Gastroesophageal sphincter (tissue), 4 donors: Measurements from ENCODE around the gene REEP3. TPM values are rescaled to one million over a fixed set of nuclear protein-coding genes. Genes with fewer than 3 reads are reported as not detected.

Experiments used
- ATAC-seq: fragments of 150-250 bp; one replicate; pipeline ENCODE4 v1.9.1; 2016; ENCODE audit warnings: mild to moderate bottlenecking, moderate library complexity
- H3K27ac ChIP-seq, 4 donors: fragments of 200-600 bp; sonication (generic) in 3 of 4; 1 replicate in 3 of 4; 2 replicates in 1 of 4; pipeline ENCODE4 v1.5.1; 2016 to 2019
- H3K27me3 ChIP-seq: fragments of 200-600 bp; sonication (generic); one replicate; pipeline ENCODE4 v1.5.1; 2019
- H3K36me3 ChIP-seq, 2 donors: fragments of 200-600 bp; sonication (generic); one replicate each; pipeline ENCODE4 v1.5.1; 2019; ENCODE audit warnings: control low read depth in 1 of 2
- H3K4me1 ChIP-seq, 3 donors: fragments of 200-600 bp; sonication (generic); 1 replicate in 2 of 3; 2 replicates in 1 of 3; pipeline ENCODE4 v1.5.1; 2016 to 2019; ENCODE audit warnings: control low read depth in 2 of 3
- H3K4me3 ChIP-seq, 2 donors: fragments of 200-600 bp; sonication (generic); one replicate each; pipeline ENCODE4 v1.5.1; 2019; ENCODE audit warnings: mild to moderate bottlenecking in 1 of 2, moderate library complexity in 1 of 2
- H3K9me3 ChIP-seq, 3 donors: fragments of 200-600 bp; sonication (generic); one replicate each; pipeline ENCODE4 v1.5.1; 2017 to 2019; ENCODE audit warnings: control low read depth in 2 of 3
- EP300 ChIP-seq: sonication (generic); formaldehyde crosslinking; IDR thresholded peaks from one replicate; pipeline ENCODE4 v1.6.1; 2017; ENCODE audit warnings: antibody characterized with exemption, mild to moderate bottlenecking
- POLR2A ChIP-seq, 2 donors: fragments of 450-650 bp; IDR thresholded peaks; one replicate each; pipeline ENCODE4 v1.6.1; 2017; ENCODE audit warnings: antibody characterized with exemption in 2 of 2, mild to moderate bottlenecking in 2 of 2, moderate library complexity in 1 of 2
- POLR2AphosphoS5 ChIP-seq: sonication (generic); formaldehyde crosslinking; IDR thresholded peaks from one replicate; pipeline ENCODE4 v1.6.1; 2017; ENCODE audit warnings: antibody characterized with exemption
- WGBS, 2 donors: methylation state at CpG; one replicate each; pipeline ENCODE4 v1.1.5; 2018; ENCODE audit warnings: low coverage in 1 of 2; 5-methylcytosine and 5-hydroxymethylcytosine counted together
- total RNA-seq, 4 donors: library from RNA; depleted of rRNA; stranded (reverse); fragments of >200 nt; gene quantifications; one replicate each; pipeline ENCODE4 v1.1.0, GENCODE V29; 2016
- TF ChIP-seq, protein P1 (sequence below), 4 experiments: fragments of 200-600 bp in 2 of 4; fragments of 450-650 bp in 2 of 4; sonication (generic) in 1 of 4; IDR thresholded peaks; one replicate each; pipeline ENCODE4 v1.5.1; 2017 to 2019; ENCODE audit warnings: antibody characterized with exemption in 4 of 4, mild to moderate bottlenecking in 2 of 4, moderate library complexity in 2 of 4

The REEP3 gene
- total RNA-seq, 4 donors from 2014 or later = 86.1 to 129 (median 97.3) TPM

DNA sequence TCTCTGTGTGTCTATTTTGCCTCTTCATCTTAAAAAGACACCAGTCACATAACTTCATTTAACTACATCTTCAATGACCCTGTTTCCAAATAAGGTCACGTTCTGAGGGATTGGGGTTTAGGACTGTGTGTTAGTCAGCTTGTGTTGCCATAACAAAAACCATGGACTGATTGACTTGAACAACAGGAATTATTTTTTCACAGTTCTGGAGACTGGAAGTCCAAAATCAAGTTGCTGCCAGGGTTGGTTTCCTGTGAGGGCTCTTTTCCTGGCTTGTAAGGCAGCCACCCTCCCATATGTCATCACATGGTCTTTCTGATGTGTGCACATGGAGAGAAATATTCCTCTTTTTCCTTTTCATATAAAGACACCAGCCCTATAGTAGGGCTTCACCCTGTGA lies 55.3 kb downstream of the REEP3 start:
- Histone ChIP-seq H3K27ac (peak overlapping the region in 3 of 4 donors; percentile 26 to 75 (median 46)), H3K27me3 (no peaks in the 10 kb centered on the region), H3K4me3 (no peak overlapping the region), H3K36me3 (no peaks in the 10 kb centered on the region), H3K4me1 (peaks cover 12 to 77% (median 23%) of the 10 kb centered on the region in 3 donors), H3K9me3 (no peaks in the 10 kb centered on the region)
- TF ChIP-seq EP300 = no peak
- TF ChIP-seq, protein P1, sequence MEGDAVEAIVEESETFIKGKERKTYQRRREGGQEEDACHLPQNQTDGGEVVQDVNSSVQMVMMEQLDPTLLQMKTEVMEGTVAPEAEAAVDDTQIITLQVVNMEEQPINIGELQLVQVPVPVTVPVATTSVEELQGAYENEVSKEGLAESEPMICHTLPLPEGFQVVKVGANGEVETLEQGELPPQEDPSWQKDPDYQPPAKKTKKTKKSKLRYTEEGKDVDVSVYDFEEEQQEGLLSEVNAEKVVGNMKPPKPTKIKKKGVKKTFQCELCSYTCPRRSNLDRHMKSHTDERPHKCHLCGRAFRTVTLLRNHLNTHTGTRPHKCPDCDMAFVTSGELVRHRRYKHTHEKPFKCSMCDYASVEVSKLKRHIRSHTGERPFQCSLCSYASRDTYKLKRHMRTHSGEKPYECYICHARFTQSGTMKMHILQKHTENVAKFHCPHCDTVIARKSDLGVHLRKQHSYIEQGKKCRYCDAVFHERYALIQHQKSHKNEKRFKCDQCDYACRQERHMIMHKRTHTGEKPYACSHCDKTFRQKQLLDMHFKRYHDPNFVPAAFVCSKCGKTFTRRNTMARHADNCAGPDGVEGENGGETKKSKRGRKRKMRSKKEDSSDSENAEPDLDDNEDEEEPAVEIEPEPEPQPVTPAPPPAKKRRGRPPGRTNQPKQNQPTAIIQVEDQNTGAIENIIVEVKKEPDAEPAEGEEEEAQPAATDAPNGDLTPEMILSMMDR (IDR thresholded peaks at IDR 0.05) = no peak
- TF ChIP-seq POLR2A (IDR thresholded peaks at IDR 0.05) = no peak
- TF ChIP-seq POLR2AphosphoS5 = no peak
- no peak for ATAC-seq
- WGBS, 2 donors = 67 to 72% methylated on average over 1 of the region's 1 CpG

DNA sequence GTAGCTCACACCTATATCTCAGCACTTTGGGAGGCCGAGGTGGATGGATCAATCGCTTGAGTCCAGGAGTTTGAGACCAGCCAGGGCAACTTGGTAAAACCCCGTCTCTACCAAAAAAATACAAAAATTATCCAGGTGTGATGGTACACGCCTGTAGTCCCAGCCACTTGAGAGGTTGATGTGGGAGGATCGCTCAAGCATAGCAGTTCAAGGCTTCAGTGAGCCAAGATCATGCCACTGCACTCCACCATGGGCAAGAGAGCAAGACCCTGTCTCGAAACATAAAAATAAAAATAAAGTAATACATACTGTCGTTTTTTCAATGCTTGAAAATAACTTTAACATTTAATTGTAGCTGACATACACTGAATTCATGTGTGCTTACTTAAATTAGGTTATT lies 57.3 kb downstream of the REEP3 start:
- Histone ChIP-seq H3K4me1 (peaks cover 5 to 79% (median 16%) of the 10 kb centered on the region in 3 donors), H3K27me3 (no peaks in the 10 kb centered on the region), H3K9me3 (no peaks in the 10 kb centered on the region), H3K27ac (no peak overlapping the region), H3K4me3 (no peak overlapping the region), H3K36me3 (no peaks in the 10 kb centered on the region)
- TF ChIP-seq, protein P1 (IDR thresholded peaks at IDR 0.05) = no peak
- TF ChIP-seq POLR2AphosphoS5 = no peak
- TF ChIP-seq EP300 = no peak
- no peak for TF ChIP-seq POLR2A (IDR thresholded peaks at IDR 0.05)
- WGBS, 2 donors = 88 to 90% methylated on average over 4 to 7 of the region's 7 CpGs
- no peak for ATAC-seq

DNA sequence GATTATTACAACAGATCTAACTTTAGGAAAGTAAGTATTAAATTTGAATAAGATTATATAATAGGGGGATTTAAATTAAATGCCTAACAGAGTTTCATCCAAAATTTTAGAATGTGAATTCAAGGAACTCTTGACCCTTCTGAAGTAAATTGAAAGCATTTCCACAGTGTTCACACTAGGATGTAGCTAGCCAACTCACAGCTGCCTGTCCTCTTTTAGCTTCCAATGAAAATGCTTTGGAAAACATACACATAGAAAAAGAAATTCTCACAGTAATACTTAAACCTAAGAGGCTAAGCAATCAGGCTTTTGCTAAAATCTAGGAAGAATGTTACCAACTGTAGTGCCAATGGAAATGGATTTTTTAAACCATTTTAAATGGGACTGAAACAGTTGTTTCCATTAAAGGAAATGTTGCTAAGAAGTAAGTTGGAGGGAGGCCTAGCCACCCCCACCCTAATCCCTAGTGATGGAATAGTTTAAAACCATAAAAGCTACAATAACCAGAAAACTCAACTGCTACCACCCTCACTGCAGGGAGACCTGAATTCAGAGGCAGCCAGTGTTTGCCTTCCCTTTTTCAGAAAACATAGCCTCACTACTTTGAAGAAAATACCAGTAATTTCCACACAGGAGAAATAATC lies 58.3 kb downstream of the REEP3 start:
- H3K36me3 ChIP-seq = no peaks in the 10 kb centered on the region
- no peaks in the 10 kb centered on the region for H3K9me3 ChIP-seq
- no peaks in the 10 kb centered on the region for H3K27me3 ChIP-seq
- peaks cover under 1 to 79% (median 10%) of the 10 kb centered on the region in 3 donors for H3K4me1 ChIP-seq
- TF ChIP-seq POLR2A (IDR thresholded peaks at IDR 0.05) (no peak), EP300 (no peak), POLR2AphosphoS5 (no peak)
- TF ChIP-seq, protein P1 (IDR thresholded peaks at IDR 0.05) = no peak
- H3K4me3 ChIP-seq = no peak overlapping the region
- peak overlapping the region in 2 of 4 donors; percentile 42 to 52 for H3K27ac ChIP-seq
- no peak for ATAC-seq

DNA sequence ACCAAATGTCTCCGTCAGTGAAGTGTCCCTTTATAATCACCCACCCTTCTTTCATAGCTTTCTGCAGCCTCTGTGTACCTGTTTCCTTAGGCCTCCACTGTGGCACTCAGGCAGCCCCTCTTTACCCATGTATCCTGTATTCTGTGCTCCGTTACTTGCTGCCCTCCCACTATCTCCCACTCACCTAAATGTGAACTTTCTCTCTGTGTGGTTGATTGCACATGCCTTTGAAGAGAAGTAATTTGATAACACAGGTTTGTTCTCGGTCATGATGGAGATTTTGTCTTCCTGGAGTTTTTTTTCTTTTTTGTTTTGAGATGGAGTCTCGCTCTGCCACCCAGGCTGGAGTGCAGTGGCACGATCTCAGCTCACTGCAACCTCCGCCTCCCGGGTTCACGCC lies 61.5 kb downstream of the REEP3 start:
- TF ChIP-seq, protein P1 (IDR thresholded peaks at IDR 0.05) = no peak
- TF ChIP-seq POLR2AphosphoS5 = no peak
- TF ChIP-seq POLR2A (IDR thresholded peaks at IDR 0.05) = no peak
- TF ChIP-seq EP300 = no peak
- H3K36me3 ChIP-seq = no peaks in the 10 kb centered on the region
- H3K27me3 ChIP-seq = no peaks in the 10 kb centered on the region
- H3K27ac ChIP-seq = no peak overlapping the region
- H3K4me1 ChIP-seq = peaks cover 2 to 74% (median 9%) of the 10 kb centered on the region in 3 donors
- no peaks in the 10 kb centered on the region for H3K9me3 ChIP-seq
- no peak overlapping the region for H3K4me3 ChIP-seq
- peak; percentile 39 for ATAC-seq
- 91 to 96% methylated on average over 3 to 7 of the region's 8 CpGs for WGBS, 2 donors

DNA sequence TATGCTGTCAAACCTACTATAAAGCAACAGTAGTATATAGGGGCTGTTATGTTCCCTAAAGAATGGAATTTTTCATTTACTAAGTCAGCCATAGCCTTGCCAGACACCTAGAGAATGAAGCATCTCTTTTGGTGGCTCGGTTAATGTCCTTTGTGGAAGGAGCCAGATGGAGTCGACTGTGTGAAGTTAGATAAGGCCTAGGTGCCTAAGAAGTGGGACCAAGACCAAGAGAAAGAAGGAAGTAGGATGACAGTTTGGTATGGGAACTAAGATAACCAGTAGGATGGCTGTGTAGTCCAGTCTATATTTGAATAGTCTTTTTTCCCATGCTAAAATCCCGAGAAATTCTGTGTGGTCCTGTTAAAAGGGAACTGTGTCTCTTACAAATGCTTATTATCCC lies 62.2 kb downstream of the REEP3 start:
- no peak for ATAC-seq
- H3K27ac ChIP-seq = peak overlapping the region in 1 of 4 donors; percentile 52
- H3K36me3 ChIP-seq = no peaks in the 10 kb centered on the region
- H3K9me3 ChIP-seq = no peaks in the 10 kb centered on the region
- TF ChIP-seq POLR2A (IDR thresholded peaks at IDR 0.05) = no peak
- TF ChIP-seq POLR2AphosphoS5 = no peak
- TF ChIP-seq, protein P1 (IDR thresholded peaks at IDR 0.05) = no peak
- TF ChIP-seq EP300 = no peak
- H3K27me3 ChIP-seq = no peaks in the 10 kb centered on the region
- no peak overlapping the region for H3K4me3 ChIP-seq
- WGBS, 2 donors = 44 to 60% methylated on average over 3 of the region's 3 CpGs
- H3K4me1 ChIP-seq = peaks cover 2 to 74% (median 9%) of the 10 kb centered on the region in 3 donors
